Heart left ventricle (tissue), 13 donors: ENCODE results near the gene MIDN.

ENCODE experiments used
- POLR2A ChIP-seq, 2 donors: fragments of 450-650 bp; IDR thresholded peaks; one replicate each; pipeline ENCODE4 v1.6.1; 2017; ENCODE audit warnings: antibody characterized with exemption in 2 of 2, mild to moderate bottlenecking in 2 of 2, moderate library complexity in 2 of 2
- TF ChIP-seq, protein P1 (sequence below), 12 donors: fragments of 200-600 bp; sonication (generic) in 4 of 12; IDR thresholded peaks; one replicate each; pipeline versions ENCODE4 v1.5.0 to v1.8.0; 2018 to 2022; ENCODE audit warnings: antibody characterized with exemption in 12 of 12, mild to moderate bottlenecking in 5 of 12
- donor health status: ischemic (EF 13 %, LVEDD 7.1; RV severe dilation, severe dysfunction).
- donor health status: DM: no; HTN: yes; CAD: no.
- donor health status: DM: no; HTN: no; CAD: no.
- donor health status: ischemic (EF 25% LVEDD 6.9; RV normal size, moderate dysfunction).
- donor health status: ischemic (EF 25% LVEDD 5.7; RV mildly dilated, moderate dysfunction).
- donor health status: ischemic (EF 35%, LVEDD 5.7; RV mildly dilated, moderate dysfunction).
- donor health status: nonischemic (EF 11% LVEDD 7.7; RV severe dilation, severe dysfunction).
- donor health status: DM: yes; HTN: yes; CAD: no.
- donor health status: PGD.
- donor health status: ischemic (EF 29% LVEDD 5.4; RV normal size, mild dysfunction).
- donor health status: nonischemic (EF 23%, LVEDD 6.1; RV moderate dilation, normal function).

- TF ChIP-seq, protein P1, sequence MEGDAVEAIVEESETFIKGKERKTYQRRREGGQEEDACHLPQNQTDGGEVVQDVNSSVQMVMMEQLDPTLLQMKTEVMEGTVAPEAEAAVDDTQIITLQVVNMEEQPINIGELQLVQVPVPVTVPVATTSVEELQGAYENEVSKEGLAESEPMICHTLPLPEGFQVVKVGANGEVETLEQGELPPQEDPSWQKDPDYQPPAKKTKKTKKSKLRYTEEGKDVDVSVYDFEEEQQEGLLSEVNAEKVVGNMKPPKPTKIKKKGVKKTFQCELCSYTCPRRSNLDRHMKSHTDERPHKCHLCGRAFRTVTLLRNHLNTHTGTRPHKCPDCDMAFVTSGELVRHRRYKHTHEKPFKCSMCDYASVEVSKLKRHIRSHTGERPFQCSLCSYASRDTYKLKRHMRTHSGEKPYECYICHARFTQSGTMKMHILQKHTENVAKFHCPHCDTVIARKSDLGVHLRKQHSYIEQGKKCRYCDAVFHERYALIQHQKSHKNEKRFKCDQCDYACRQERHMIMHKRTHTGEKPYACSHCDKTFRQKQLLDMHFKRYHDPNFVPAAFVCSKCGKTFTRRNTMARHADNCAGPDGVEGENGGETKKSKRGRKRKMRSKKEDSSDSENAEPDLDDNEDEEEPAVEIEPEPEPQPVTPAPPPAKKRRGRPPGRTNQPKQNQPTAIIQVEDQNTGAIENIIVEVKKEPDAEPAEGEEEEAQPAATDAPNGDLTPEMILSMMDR (IDR thresholded peaks at IDR 0.05): no peak
- no peak for TF ChIP-seq POLR2A (IDR thresholded peaks at IDR 0.05)
Measured at GRCh38 chr19:1286487-1287353, 38.3 kb downstream of the MIDN start.
